Measurements from ENCODE around the gene SCG3. TPM values are rescaled to one million over a fixed set of nuclear protein-coding genes. Genes with fewer than 3 reads are reported as not detected.

Gene SCG3
- polyA plus RNA-seq, 1 of the 3 experiments (the other 2 are of a cell fraction), result 0.16 TPM

GRCh38 chr15:51702710-51703109, 21.4 kb downstream of the SCG3 start (continued):
- TF ChIP-seq IRF3 (IDR thresholded peaks at IDR 0.05; ENCODE audit: low read depth, low read length), result no peak

GRCh38 chr15:51706291-51706690, 25.0 kb downstream of the SCG3 start:
- no peak overlapping the region for H3K4me2 ChIP-seq

More at GRCh38 chr15:51706291-51706690, 25.0 kb downstream of the SCG3 start:
- DNase-seq, result peak; percentile 67
- 49% methylated on average over 5 of the region's 5 CpGs for WGBS (ENCODE audit: low lambda C conversion rate)
- no peak for TF ChIP-seq USF2 (IDR thresholded peaks at IDR 0.05; ENCODE audit: borderline replicate concordance, low read depth, low read length)
- peak; percentile 31; the same call in 1 of the 2 replicates for TF ChIP-seq MXI1 (IDR thresholded peaks at IDR 0.05; ENCODE audit: low read depth, low read length)
- TF ChIP-seq FOXJ3 (CRISPR knock-in tag; IDR thresholded peaks at IDR 0.05), result peak; percentile 40; the same call in 1 of the 2 replicates
- TF ChIP-seq TAF1 (IDR thresholded peaks at IDR 0.05; ENCODE audit: borderline replicate concordance, low read depth, low read length), result no peak
- no peak for TF ChIP-seq ELF1 (IDR thresholded peaks at IDR 0.05)
- TF ChIP-seq CHD2 (IDR thresholded peaks at IDR 0.05; ENCODE audit: low read length, partially characterized antibody), result peak; percentile 55
- TF ChIP-seq POLR2AphosphoS5 (IDR thresholded peaks at IDR 0.05; ENCODE audit: low read depth, low read length), result no peak
- peak; percentile 47; the same call in 1 of the 2 replicates for TF ChIP-seq RCOR1 (IDR thresholded peaks at IDR 0.05; ENCODE audit: low read length)
- no peak for TF ChIP-seq NRF1 (IDR thresholded peaks at IDR 0.05; ENCODE audit: low read depth, low read length)
- TF ChIP-seq TCF12 (IDR thresholded peaks at IDR 0.05), result peak; percentile 58
- no peak for TF ChIP-seq MAX (IDR thresholded peaks at IDR 0.05; ENCODE audit: low read depth)
- no peak for TF ChIP-seq RFX5 (IDR thresholded peaks at IDR 0.05; ENCODE audit: low read length)
- TF ChIP-seq REST (IDR thresholded peaks at IDR 0.05; ENCODE audit: low read depth, low read length), result no peak
- no peak for TF ChIP-seq FOXM1 (IDR thresholded peaks at IDR 0.05; ENCODE audit: low read depth)
- peak in 1 of 2 experiments; percentile 48; a peak in 1 of 4 replicates for TF ChIP-seq EP300 (IDR thresholded peaks at IDR 0.05; ENCODE audit: borderline replicate concordance in 1 of 2, low read depth in 1 of 2, low read length in 1 of 2)
- TF ChIP-seq SIN3A (IDR thresholded peaks at IDR 0.05; ENCODE audit: borderline replicate concordance, low read depth, low read length), result no peak
- no peak overlapping the region for H3K9ac ChIP-seq
- no peaks in the 10 kb centered on the region for H3K9me2 ChIP-seq
- no peak overlapping the region for H2AFZ ChIP-seq (ENCODE audit: low read depth)
- H3K4me1 ChIP-seq (ENCODE audit: control insufficient read depth in 1 of 2, insufficient read depth in 2 of 2, low read depth in 1 of 2, low read length in 1 of 2), result peaks cover 0 to 8% of the 10 kb centered on the region in 2 experiments; a peak in 2 of 4 replicates
- H3K27ac ChIP-seq (ENCODE audit: low read depth in 2 of 2, low read length in 1 of 2), result peak overlapping the region in 1 of 2 experiments; percentile 90; a peak in 2 of 4 replicates
- H3K4me3 ChIP-seq (ENCODE audit: low read depth in 2 of 2, low read length in 1 of 2), result no peak overlapping the region
- ChIA-PET CTCF (interaction anchor here (0.8 to 1.9 kb wide), 3 partner anchors 9 to 70 kb away, joined by 3 to 7 read pairs (median 4); no protein-coding TSS in a partner anchor), POLR2A (interaction anchor here (1.1 to 1.2 kb wide), 2 partner anchors 25 to 32 kb away, joined by 4 to 6 read pairs; partner anchors contain the start of genes LYSMD2 and SCG3)
- H4K20me1 ChIP-seq (ENCODE audit: insufficient read depth), result no peaks in the 10 kb centered on the region
- no peaks in the 10 kb centered on the region for H3F3A ChIP-seq (replicated peaks; ENCODE audit: insufficient read depth)
- no peaks in the 10 kb centered on the region for H3K79me2 ChIP-seq (ENCODE audit: insufficient read depth)
- no peaks in the 10 kb centered on the region for H3K36me3 ChIP-seq (replicated peaks in 1 of 2; ENCODE audit: control insufficient read depth in 1 of 2, insufficient read depth in 2 of 2, low read length in 1 of 2)
- H3K9me3 ChIP-seq, result no peaks in the 10 kb centered on the region
- H3K27me3 ChIP-seq (ENCODE audit: insufficient read depth), result no peaks in the 10 kb centered on the region
